TTC549 (cell line): ENCODE data around the gene CAB39L.

Experiments used
- FAIRE-seq: peaks from 2 replicates; lab custom pipeline; 2012; peaks lifted over from hg19 to GRCh38; lab: Jason Lieb, UNC

CAB39L gene

DNA sequence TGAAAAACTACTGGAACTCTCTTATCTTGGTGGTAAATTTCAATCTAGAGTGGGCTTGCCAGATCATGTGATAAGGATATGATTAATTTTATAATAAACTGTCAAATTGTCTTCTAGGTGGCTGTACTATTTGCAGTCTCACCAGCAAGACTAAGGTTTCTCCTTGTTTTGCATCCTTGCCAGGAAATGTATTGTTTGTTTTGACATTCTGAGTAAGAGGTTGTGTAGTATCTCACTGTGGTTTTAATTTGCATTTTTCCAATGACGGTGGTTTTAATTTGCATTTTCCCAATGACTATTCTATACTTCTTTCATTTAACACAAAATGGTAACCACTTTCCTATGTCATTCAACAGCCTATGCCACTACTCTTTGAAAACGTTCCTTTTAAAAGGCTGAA is 2.0 kb downstream of the CAB39L start:
- no peak for FAIRE-seq

DNA sequence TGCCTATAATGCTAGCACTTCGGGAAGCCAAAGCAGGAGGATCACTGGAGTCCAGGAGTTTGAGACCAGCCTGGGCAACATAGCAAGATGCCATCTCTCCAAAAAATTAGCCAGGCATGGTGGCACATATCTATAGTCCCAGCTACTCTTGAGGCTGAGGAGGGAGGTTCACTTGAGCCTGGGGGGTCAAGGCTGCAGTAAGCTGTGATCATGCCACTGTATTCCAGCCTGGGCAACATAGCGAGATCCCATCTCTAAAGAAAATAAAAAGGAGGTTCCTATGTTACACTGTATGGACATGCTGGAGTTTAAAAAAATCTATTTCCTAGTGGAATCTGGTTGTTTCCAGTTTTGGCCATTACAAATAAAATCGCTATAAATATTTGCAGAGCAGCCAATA is 2.6 kb downstream of the CAB39L start:
- no peak for FAIRE-seq

DNA sequence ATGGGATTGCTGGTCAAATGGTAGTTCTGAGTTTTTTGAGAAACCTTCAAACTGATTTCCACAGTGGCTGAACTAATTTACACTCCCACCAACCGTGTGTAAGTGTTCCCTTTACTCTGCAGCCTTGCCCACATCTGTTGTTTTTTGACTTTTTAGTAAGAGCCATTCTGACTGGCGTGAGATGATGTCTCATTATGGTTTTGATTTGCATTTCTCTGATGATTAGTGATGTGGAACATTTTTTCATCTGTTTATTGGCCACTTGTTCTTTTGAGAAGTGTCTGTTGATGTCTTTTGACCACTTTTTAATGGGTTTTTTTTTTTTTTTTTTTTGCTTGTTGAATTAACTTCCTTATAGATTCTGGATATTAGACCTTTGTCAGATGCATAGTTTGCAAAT is 4.3 kb downstream of the CAB39L start:
- FAIRE-seq = no peak

DNA sequence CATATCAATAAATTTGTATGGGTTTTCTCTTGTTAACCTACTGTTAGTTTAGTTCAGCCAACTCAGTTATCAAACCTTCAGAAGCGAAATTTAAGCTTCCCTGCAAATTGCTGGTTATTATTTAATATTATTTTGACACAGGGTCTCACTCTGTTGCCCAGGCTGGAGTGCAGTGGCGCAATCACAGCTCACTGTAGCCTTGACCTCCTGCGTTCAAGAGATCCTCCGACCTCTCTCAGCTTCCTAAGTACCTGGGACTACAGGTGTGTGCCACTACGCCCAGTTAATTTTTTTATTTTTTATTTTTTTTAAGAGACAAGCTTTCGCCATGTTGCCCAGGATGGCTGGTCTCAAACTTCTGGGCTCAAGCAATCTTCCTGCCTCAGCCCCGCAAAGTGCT is 6.2 kb downstream of the CAB39L start:
- FAIRE-seq = no peak

DNA sequence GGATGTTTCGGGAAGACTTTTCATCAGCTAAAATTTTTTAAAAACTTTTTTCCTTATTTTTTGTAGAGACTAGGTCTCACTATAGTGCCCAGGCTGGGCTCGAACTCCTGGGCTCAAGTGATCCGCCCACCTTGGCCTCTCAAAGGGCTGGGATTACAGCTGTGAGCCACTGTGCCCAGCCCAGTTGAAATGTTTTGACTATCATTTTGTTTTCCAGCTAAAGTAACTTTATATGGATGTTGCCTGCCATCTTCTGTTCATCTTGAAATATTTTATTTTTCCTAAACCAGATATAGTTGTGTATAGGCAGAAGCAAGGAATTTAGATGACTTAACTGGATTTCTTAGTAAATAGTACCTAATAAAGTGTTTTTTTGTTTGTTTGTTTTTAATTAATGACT is 7.0 kb downstream of the CAB39L start:
- peak; percentile 68 for FAIRE-seq

DNA sequence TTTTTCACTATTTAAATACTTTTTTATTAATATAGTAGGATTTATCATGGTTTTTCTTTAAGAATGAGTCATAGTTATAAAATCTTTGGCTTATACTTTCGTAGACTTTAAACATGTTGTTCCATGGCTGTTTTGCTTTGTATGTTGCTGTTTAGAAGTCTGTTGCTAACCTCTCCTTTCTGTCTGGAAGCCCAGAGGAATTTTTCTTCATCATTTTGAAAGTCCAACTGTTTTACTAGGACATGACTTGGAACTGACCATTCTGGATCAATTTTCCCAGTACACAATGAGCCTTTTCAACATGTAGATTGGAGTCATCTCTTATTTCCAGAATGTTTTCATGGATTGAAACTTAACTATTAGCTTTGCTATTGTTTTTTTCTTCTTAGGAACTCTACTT is 7.9 kb downstream of the CAB39L start:
- FAIRE-seq = no peak

DNA sequence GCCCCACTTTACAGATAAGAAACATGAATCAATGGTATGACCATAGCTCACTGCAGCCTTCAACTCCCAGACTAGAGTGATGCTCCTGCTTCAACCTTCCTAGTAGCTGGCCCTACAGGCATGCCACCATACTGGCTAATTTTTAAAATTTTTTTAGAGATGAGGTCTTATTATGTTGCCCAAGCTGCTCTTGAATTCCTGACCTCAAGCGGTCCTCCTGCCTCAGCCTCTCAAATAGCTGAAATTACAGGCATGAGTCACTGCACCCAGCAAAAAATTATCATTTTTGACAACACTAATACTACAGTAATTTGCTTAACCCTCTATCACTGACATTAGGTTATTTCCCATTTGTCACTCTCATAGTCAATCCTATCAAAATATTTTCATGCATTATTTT is 14.7 kb downstream of the CAB39L start:
- no peak for FAIRE-seq

DNA sequence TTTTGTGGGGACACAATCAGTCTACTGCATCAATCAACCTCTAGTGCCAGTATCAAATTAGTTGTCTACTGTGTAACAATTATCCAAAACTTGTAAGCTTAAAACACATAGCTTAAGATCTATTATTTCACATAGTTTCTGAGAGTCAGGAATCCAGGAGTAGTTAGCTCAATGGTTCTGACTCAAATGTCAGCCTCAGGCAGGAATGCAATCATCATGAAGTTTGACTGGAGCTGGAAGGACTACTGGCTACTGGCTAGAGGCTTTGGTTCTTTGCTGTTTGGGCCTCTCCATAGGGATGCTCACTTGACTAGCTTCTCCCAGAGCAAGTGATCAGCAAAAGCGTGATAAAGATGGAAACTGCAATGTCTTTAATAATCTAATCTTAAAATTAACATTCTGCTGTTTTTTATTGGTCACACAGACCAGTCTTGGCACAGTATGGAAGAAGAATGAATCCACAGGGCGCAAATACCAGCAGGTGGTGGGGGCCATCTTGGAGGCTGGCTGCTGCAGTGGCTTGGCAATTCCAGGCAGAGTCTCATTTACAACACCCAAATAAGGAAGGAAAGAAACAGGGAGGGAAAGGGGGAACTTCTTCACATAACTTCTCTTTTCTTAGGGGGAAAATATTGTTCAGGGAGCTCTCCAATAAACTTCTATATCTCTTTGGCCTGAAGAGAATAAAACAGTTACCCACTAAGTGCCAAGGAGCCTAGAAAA is 15.7 kb downstream of the CAB39L start:
- no peak for FAIRE-seq

DNA sequence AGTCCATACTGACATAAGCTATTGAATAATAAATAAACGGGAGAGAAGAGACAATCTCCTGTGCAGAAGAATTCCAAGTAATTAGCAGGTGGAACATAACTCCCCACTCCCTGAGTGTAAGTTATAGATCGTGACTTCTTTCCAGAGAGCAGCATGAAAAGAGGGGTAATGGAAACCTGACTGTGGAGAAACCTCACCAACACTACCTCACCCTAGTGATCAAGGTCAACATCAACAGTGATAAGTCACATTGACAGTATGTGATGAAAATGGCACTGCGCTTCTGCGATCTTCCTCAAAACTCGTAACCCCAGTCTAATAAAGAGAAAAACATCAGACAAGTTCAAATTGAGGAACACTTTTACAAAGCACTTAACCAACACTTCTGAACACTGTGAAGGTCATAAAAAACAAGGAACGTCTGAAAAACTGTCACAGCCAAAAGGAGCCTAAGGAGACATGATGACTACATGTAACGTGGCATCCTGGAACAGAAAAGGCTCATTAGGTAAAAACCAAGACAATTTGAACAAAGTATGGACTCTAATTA is 19.8 kb downstream of the CAB39L start:
- FAIRE-seq = no peak

DNA sequence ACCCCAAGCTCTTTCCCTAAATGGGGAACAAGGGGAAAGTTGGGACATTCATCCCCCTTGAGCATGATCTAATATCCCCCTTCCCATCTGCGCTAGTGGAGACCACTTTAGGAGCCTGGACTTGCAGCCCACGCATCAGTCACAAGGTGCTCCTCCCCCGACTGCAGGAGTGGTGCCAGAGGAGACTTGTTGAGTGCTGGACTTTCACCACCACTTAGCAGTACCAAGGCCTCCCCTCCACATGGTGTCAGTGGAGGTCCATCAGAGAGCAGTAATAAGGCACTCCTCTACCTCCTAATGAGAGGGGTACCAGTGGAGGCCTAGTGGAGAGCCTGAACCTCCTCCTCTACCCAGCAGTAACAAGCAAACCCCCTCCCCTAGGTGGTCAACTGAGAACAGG is 22.5 kb downstream of the CAB39L start:
- FAIRE-seq = no peak

DNA sequence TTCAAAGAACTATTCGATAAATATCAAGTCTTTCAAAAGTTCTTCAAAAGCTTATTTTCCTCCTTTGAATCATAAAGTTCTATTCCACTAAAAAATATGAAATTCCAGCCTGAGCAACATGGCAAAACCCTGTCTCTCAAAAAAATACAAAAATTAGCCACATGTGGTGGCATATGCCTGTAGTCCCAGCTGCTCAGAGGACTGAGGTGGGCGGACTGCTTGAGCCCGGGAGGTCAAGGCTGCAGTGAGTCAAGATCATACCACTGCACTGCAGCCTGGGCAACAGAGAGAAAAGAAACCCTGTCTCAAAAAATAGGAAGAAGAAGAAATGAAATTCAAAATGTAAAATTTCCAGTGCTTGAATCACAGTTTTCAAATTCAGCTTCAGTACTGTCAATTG is 24.6 kb downstream of the CAB39L start:
- FAIRE-seq = no peak

DNA sequence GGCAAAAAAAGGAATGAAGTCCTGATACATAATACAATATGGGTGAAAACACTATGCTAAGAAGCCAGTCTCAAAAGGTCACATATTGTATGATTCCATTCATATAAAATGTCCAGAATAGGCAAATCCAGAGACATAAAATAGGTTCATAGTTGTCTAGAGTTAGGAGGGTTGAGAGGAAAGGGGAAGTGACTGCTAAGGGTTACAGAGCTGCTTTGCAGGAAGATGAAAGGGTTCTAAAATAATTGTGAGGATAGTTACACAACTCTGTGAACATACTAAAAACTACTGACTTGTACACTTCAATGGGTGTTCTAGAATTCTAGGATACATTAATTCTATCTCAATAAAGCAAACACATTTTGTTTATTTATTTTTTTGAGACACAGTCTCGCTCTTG is 25.7 kb downstream of the CAB39L start:
- FAIRE-seq = no peak

DNA sequence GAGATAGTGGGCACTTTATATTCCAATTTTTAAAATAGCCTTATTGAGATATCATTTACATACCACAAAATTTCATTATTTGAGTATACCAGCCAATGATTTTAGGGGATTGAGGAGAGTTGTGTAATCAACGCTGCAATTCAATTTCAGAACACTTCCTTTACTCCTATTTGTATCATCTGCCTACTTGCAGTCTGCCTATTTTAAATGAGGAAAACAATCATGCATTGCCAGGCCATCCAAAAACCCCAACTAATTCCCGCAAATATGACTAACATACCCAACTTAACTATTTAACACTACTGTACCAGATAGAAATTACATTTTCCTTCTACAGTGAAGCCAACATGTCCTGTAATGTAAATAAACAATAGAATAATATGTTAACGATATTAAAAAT is 26.7 kb downstream of the CAB39L start:
- FAIRE-seq = no peak

DNA sequence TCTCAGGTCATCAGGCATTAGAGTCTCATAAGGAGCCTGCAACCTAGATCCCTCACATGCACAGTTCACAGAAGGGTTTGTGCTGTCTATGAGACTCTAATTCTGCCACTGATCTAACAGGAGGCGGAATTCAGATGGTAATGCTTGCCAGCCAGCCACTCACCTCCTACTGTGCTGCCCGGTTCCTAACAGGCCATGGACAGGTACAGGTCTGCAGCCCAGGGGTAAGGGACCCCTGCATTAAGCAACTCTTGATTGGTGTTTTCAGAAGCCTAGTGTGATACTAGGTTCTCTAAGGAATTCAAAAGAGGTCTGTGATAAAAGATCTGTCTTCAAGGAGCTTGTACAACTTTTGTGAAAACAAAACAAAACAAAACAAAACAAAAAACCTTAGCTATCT is 31.1 kb downstream of the CAB39L start:
- no peak for FAIRE-seq

DNA sequence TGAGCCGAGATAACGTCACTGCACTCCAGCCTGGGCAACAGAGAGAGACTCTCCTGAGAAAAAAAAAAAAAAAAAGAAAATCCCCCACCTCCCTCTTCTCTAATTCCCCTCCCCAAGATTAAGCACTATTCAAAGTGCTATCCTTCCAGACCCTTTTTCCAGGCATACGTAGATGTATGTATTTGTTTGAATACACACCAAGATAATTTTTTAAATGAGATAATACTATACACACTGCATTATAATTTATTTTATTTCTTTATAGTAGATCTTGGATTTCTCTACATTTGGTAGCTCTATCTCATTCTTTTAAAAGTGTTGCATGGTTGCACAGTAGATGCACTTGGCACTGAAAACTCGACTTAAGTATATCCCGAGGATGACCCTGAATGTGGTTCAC is 32.5 kb downstream of the CAB39L start:
- no peak for FAIRE-seq

DNA sequence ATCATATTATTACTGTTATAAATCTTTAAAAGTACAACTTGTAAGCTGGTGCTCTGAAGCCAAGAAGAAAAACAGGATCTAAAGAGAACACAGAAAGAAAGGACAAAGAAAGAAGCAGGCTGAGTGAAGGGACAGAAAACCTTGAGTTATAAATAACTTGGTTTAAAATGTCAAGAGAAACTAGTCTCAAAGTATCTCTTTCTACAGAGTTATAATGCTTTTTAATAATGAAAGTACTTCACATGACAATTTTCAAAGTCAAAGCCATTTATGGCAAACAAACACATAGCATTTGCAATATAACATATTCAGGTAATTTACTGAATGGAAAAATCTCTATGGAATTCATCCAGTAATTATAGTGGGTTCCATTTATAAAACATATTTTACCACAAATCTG is 33.4 kb downstream of the CAB39L start:
- FAIRE-seq = peak; percentile 34

DNA sequence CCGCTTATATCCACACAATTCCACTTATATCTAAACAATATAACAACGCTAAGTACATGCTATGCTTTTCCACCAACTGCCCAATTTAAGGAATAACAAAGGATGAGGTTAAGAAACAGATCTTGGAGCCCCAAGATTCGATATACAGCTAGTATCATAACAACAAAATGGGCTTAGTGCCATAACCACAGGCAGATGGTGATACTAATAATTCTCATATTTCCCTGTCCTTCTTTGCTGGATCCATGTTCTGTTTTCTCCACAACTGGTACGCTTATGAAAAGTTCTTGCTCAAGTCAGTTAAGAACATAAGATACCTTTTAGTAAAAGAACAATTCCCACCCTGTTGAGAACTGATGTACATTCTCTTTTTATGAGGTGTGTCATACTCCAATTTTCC is 33.9 kb downstream of the CAB39L start:
- no peak for FAIRE-seq

DNA sequence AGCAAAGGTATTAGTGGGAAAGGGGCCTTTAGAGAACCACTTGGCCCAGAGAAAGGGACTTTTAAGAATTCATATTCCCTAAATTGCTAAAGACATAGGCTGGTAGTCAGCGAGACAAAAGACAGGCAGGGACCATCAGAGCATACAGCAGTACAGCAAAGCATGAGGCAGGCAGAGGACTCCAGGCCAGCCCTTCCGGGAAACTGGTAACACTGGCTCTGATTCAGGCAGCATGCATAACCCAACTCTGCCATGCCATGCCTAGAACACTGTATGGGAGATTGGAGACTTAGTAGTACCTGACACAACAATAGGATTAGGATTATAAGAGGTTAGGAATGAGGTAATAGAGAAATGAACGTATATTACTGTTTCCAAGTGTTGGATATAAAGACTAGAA is 34.9 kb downstream of the CAB39L start:
- no peak for FAIRE-seq

DNA sequence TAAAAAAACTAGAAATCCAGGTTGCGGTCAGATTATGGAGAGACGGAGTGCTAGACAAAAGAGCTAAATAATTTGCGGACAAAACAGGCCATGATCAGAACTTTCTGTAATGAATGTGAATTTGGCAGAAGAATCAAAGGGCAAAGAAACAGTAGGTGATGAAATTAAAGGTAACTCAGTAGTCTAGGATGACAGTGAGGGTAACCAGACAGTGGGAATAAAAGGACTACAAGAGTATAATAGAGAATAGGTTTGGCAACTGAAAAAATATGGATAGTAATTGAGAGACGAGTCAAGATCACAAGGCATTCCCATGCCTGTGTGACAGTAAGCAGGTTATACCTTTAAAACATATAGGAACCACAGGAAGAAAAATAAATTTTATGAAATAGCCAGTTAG is 35.9 kb downstream of the CAB39L start:
- FAIRE-seq = no peak

DNA sequence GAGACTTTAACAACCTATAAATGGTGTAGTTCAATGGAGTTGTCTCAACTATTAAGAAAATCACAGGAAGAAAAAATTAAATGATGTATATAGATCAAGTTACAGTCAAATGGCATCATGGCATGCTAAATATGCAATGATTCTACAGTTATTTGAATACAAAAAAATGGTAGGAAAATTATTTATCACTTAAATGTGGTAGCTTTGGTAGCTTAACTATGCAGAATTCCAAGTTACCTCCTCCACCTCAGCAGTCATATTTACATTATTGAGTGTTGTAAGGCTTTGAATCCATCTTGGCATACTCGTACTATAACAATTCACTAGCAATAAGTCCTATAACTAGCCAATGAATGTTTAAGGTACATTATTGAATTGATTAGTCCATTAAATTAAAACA is 36.8 kb downstream of the CAB39L start:
- no peak for FAIRE-seq

DNA sequence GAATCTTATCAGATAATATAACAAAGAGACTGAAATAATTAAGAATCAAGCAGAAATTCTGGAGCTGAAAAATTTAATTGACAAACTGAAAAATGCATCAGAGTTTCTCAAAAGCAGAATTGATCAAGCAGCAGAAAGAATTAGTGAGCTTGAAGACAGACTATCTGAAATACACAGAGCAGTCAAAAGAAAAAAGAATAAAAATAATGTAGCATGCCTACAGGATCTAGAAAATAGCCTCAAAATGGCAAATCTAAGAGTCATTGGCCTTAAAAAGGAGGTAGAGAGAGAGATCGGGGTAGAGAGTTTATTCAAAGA is 39.2 kb downstream of the CAB39L start:
- no peak for FAIRE-seq

DNA sequence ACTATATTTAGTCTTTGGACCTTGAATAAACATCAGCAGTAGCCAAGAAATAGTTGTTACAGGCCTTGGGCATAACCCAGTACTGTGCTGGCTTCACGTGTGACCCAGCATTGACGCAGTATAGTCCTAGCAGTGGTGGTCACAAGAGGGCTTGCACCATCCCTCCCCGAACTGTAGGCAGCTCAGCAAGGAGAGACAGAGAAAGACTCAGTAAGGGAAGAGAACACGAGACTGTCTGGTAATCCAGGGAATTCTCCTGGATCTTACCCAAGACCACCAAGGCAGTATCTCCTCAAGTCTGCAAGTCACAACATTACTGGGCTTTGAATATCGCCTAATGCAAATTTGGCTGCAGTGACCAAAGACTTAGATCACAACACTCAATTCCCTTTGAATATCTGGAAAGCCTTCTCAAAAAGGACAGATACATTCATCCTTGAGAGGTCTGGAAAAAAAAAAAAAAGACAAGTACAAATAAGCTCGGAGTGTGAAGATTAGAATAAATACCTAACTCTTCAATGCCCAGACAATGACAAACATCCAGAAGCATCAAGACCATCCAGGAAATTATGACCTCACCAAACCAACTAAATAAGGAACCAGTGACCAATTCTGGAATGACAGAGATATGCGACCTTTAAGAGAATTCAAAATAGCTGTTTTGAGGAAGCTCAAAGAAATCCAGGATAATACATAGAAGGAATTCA is 39.7 kb downstream of the CAB39L start:
- FAIRE-seq = no peak

DNA sequence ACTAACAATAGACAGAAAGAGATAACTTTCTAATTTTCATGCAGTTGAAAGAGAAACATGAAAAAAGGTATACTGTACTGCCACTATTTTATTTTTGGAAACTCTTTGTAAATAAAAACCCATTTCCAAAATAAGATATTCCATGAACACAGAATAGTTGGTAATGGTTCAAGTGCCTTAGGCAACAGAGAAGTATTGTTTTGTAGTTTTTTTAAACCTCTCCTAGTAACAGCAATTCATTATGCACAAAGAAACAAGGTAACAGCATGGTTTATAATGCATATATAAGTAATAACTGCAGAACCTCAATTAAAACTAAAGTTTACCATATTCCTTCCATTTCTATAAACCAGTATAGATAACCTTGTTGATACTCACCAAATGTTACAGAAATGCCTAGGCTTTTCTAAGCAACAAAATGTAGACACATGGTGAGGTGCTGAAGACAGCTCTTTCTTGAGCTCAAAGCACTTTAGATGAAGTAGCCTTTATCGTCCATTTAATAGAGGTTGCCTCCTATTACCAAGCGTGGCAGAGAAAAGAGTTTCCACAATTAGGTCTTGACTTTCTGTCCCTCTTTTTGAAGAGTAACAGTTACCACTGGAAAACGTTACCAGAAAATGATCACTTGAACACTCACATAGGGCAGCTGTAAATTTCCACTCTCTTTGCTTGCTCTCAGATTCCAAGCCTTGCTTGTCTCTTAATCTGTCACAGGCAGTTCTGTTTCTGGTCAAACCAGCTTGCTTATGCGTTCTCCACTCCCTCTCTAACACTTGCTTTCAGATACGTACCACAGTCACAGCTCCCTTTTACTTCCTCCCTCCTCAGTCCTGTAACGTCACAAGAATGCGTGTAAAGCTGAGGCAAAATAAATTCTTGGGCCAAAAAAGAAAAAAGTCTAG is 42.9 kb downstream of the CAB39L start:
- FAIRE-seq = peak; percentile 57
